SH-SY5Y (cell line): ENCODE results near the gene DAB2IP.

Experiments used
- GATA2 ChIP-seq: IDR thresholded peaks from 2 replicates; pipeline ENCODE4 v1.6.1; 2011; ENCODE audit warnings: mild to moderate bottlenecking, low read depth, low read length
- GATA3 ChIP-seq: IDR thresholded peaks from 2 replicates; pipeline ENCODE4 v1.6.1; 2011; ENCODE audit warnings: low read depth, mild to moderate bottlenecking, low read length, moderate library complexity

The DAB2IP gene

GRCh38 chr9:121686930-121687541 lies 35.6 kb downstream of the DAB2IP start:
- TF ChIP-seq GATA2: no peak

- TF ChIP-seq GATA2 (no peak), GATA3 (no peak)
Observed at GRCh38 chr9:121688146-121688680, 36.8 kb downstream of the DAB2IP start.

GRCh38 chr9:121688681-121689080 lies 37.2 kb downstream of the DAB2IP start:
- TF ChIP-seq GATA3 (no peak), GATA2 (no peak)

- TF ChIP-seq GATA2: no peak
- TF ChIP-seq GATA3: no peak
Observed at GRCh38 chr9:121689461-121690157, 38.2 kb downstream of the DAB2IP start.

GRCh38 chr9:121690316-121690715 lies 38.9 kb downstream of the DAB2IP start:
- TF ChIP-seq GATA2 (no peak), GATA3 (no peak)

- TF ChIP-seq GATA3 (no peak), GATA2 (no peak)
Observed at GRCh38 chr9:121690766-121691165, 39.3 kb downstream of the DAB2IP start.

- TF ChIP-seq GATA3 (no peak), GATA2 (no peak)
Observed at GRCh38 chr9:121691890-121692289, 40.5 kb downstream of the DAB2IP start.

GRCh38 chr9:121692606-121693387 lies 41.4 kb downstream of the DAB2IP start:
- no peak for TF ChIP-seq GATA3
- TF ChIP-seq GATA2: no peak

- no peak for TF ChIP-seq GATA3
Observed at GRCh38 chr9:121693388-121693670, 41.9 kb downstream of the DAB2IP start.

- TF ChIP-seq GATA3 (no peak), GATA2 (no peak)
Observed at GRCh38 chr9:121694001-121694400, 42.6 kb downstream of the DAB2IP start.

GRCh38 chr9:121694600-121694999 lies 43.2 kb downstream of the DAB2IP start:
- no peak for TF ChIP-seq GATA3

GRCh38 chr9:121696930-121697329 lies 45.5 kb downstream of the DAB2IP start:
- TF ChIP-seq GATA3 (no peak), GATA2 (no peak)

GRCh38 chr9:121698627-121699570 lies 47.5 kb downstream of the DAB2IP start:
- TF ChIP-seq GATA2: no peak
- no peak for TF ChIP-seq GATA3

GRCh38 chr9:121699571-121700164 lies 48.2 kb downstream of the DAB2IP start:
- TF ChIP-seq GATA3 (no peak), GATA2 (no peak)

- no peak for TF ChIP-seq GATA2
- no peak for TF ChIP-seq GATA3
Observed at GRCh38 chr9:121700165-121700831, 48.9 kb downstream of the DAB2IP start.
